HEK293 (cell line): ENCODE data around the gene SEMA3F.

Experiments
- BCL11A ChIP-seq: fragments of 450-650 bp; formaldehyde crosslinking; IDR thresholded peaks from 2 replicates; pipeline ENCODE4 v1.5.1; 2016; ENCODE audit warnings: low read depth, missing biosample characterization, missing genetic modification characterization
- GLIS1 ChIP-seq: fragments of 450-650 bp; formaldehyde crosslinking; IDR thresholded peaks from 2 replicates; pipeline ENCODE4 v1.5.1; 2016; ENCODE audit warnings: missing biosample characterization, missing genetic modification characterization
- GLIS2 ChIP-seq: fragments of 450-650 bp; formaldehyde crosslinking; IDR thresholded peaks from 2 replicates; pipeline ENCODE4 v1.5.1; 2016; ENCODE audit warnings: missing biosample characterization, missing genetic modification characterization
- SP7 ChIP-seq: fragments of 450-650 bp; formaldehyde crosslinking; IDR thresholded peaks from 2 replicates; pipeline ENCODE4 v1.5.1; 2016; ENCODE audit warnings: missing biosample characterization, missing genetic modification characterization
- ZBTB1 ChIP-seq: fragments of 450-650 bp; formaldehyde crosslinking; IDR thresholded peaks from 2 replicates; pipeline ENCODE4 v1.5.1; 2016; ENCODE audit warnings: missing biosample characterization, missing genetic modification characterization
- ZBTB10 ChIP-seq: fragments of 450-650 bp; formaldehyde crosslinking; IDR thresholded peaks from 2 replicates; pipeline ENCODE4 v1.5.1; 2016; ENCODE audit warnings: missing biosample characterization, missing genetic modification characterization
- ZBTB8A ChIP-seq: fragments of 450-650 bp; formaldehyde crosslinking; IDR thresholded peaks from 2 replicates; pipeline ENCODE4 v1.5.1; 2016; ENCODE audit warnings: missing biosample characterization, missing genetic modification characterization
- ZFHX2 ChIP-seq: fragments of 450-650 bp; formaldehyde crosslinking; conservative IDR thresholded peaks from 2 replicates; pipeline ENCODE4 v1.5.1; 2016; ENCODE audit warnings: missing biosample characterization, missing genetic modification characterization
- ZNF10 ChIP-seq: fragments of 450-650 bp; formaldehyde crosslinking; IDR thresholded peaks from 2 replicates; pipeline ENCODE4 v1.5.1; 2017; ENCODE audit warnings: missing biosample characterization, missing genetic modification characterization
- ZNF2 ChIP-seq: fragments of 450-650 bp; formaldehyde crosslinking; IDR thresholded peaks from 2 replicates; pipeline ENCODE4 v1.5.1; 2016; ENCODE audit warnings: missing biosample characterization, missing genetic modification characterization
- ZNF394 ChIP-seq: fragments of 450-650 bp; formaldehyde crosslinking; IDR thresholded peaks from 2 replicates; pipeline ENCODE4 v1.5.1; 2016; ENCODE audit warnings: missing biosample characterization, missing genetic modification characterization, mild to moderate bottlenecking, moderate library complexity, borderline replicate concordance
- ZNF501 ChIP-seq: fragments of 450-650 bp; formaldehyde crosslinking; IDR thresholded peaks from 2 replicates; pipeline ENCODE4 v1.5.1; 2016; ENCODE audit warnings: missing biosample characterization, missing genetic modification characterization
- ZNF548 ChIP-seq: fragments of 450-650 bp; formaldehyde crosslinking; IDR thresholded peaks from 2 replicates; pipeline ENCODE4 v1.5.1; 2016; ENCODE audit warnings: missing biosample characterization, missing genetic modification characterization
- ZNF571 ChIP-seq: fragments of 450-650 bp; formaldehyde crosslinking; IDR thresholded peaks from 2 replicates; pipeline ENCODE4 v1.5.0; 2017; ENCODE audit warnings: missing biosample characterization, missing genetic modification characterization
- ZNF629 ChIP-seq: fragments of 450-650 bp; formaldehyde crosslinking; IDR thresholded peaks from 2 replicates; pipeline ENCODE4 v1.5.1; 2017; ENCODE audit warnings: missing biosample characterization, missing genetic modification characterization
- ZNF843 ChIP-seq: fragments of 450-650 bp; formaldehyde crosslinking; IDR thresholded peaks from 2 replicates; pipeline ENCODE4 v1.5.1; 2016; ENCODE audit warnings: missing biosample characterization, missing genetic modification characterization
- ZSCAN16 ChIP-seq: fragments of 450-650 bp; formaldehyde crosslinking; IDR thresholded peaks from 2 replicates; pipeline ENCODE4 v1.5.1; 2016; ENCODE audit warnings: missing biosample characterization, missing genetic modification characterization
- TF ChIP-seq, protein P1 (sequence below): fragments of 450-650 bp; formaldehyde crosslinking; IDR thresholded peaks from 2 replicates; pipeline ENCODE4 v1.5.1; 2016; ENCODE audit warnings: missing biosample characterization, missing genetic modification characterization
- TF ChIP-seq, protein P2 (sequence below): fragments of 450-650 bp; formaldehyde crosslinking; IDR thresholded peaks from 2 replicates; pipeline ENCODE4 v1.5.1; 2017; ENCODE audit warnings: missing biosample characterization, missing genetic modification characterization
- TF ChIP-seq, protein P3 (sequence below): fragments of 450-650 bp; formaldehyde crosslinking; optimal IDR thresholded peaks from 2 replicates; pipeline ENCODE3; 2016; ENCODE audit warnings: missing biosample characterization, mild to moderate bottlenecking, missing genetic modification characterization
- TF ChIP-seq, protein P4 (sequence below): fragments of 450-650 bp; formaldehyde crosslinking; IDR thresholded peaks from 2 replicates; pipeline ENCODE4 v1.5.1; 2016; ENCODE audit warnings: missing biosample characterization, missing genetic modification characterization

Gene SEMA3F

GRCh38 chr3:50194128-50194902 is 39.2 kb downstream of the SEMA3F start (continued):
- TF ChIP-seq, protein P1, sequence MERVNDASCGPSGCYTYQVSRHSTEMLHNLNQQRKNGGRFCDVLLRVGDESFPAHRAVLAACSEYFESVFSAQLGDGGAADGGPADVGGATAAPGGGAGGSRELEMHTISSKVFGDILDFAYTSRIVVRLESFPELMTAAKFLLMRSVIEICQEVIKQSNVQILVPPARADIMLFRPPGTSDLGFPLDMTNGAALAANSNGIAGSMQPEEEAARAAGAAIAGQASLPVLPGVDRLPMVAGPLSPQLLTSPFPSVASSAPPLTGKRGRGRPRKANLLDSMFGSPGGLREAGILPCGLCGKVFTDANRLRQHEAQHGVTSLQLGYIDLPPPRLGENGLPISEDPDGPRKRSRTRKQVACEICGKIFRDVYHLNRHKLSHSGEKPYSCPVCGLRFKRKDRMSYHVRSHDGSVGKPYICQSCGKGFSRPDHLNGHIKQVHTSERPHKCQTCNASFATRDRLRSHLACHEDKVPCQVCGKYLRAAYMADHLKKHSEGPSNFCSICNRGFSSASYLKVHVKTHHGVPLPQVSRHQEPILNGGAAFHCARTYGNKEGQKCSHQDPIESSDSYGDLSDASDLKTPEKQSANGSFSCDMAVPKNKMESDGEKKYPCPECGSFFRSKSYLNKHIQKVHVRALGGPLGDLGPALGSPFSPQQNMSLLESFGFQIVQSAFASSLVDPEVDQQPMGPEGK (tag by site-specific recombination): 0 out of 2 replicates have a peak, but pooled peaks have one; percentile 30
- peak; percentile 59; the same call in 1 of the 2 replicates for TF ChIP-seq SP7 (tag by site-specific recombination)
- TF ChIP-seq ZFHX2 (tag by site-specific recombination): peak; percentile 89
- TF ChIP-seq ZBTB10 (tag by site-specific recombination): peak; percentile 63
- TF ChIP-seq, protein P2, sequence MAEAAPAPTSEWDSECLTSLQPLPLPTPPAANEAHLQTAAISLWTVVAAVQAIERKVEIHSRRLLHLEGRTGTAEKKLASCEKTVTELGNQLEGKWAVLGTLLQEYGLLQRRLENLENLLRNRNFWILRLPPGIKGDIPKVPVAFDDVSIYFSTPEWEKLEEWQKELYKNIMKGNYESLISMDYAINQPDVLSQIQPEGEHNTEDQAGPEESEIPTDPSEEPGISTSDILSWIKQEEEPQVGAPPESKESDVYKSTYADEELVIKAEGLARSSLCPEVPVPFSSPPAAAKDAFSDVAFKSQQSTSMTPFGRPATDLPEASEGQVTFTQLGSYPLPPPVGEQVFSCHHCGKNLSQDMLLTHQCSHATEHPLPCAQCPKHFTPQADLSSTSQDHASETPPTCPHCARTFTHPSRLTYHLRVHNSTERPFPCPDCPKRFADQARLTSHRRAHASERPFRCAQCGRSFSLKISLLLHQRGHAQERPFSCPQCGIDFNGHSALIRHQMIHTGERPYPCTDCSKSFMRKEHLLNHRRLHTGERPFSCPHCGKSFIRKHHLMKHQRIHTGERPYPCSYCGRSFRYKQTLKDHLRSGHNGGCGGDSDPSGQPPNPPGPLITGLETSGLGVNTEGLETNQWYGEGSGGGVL: peak; percentile 54
- TF ChIP-seq ZNF548 (tag by site-specific recombination): no peak
- TF ChIP-seq ZNF571 (tag by site-specific recombination): no peak
- TF ChIP-seq ZBTB1 (tag by site-specific recombination): 0 out of 2 replicates have a peak, but pooled peaks have one; percentile 29
- no peak for TF ChIP-seq ZNF394 (tag by site-specific recombination)
- TF ChIP-seq ZNF2 (tag by site-specific recombination): peak; percentile 79
- TF ChIP-seq, protein P3, sequence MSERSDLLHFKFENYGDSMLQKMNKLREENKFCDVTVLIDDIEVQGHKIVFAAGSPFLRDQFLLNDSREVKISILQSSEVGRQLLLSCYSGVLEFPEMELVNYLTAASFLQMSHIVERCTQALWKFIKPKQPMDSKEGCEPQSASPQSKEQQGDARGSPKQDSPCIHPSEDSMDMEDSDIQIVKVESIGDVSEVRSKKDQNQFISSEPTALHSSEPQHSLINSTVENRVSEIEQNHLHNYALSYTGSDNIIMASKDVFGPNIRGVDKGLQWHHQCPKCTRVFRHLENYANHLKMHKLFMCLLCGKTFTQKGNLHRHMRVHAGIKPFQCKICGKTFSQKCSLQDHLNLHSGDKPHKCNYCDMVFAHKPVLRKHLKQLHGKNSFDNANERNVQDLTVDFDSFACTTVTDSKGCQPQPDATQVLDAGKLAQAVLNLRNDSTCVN: peak; percentile 51
- peak; percentile 89 for TF ChIP-seq GLIS1 (tag by site-specific recombination)
- 0 out of 2 replicates have a peak, but pooled peaks have one; percentile 55 for TF ChIP-seq ZNF10
- peak; percentile 31; the same call in 1 of the 2 replicates for TF ChIP-seq BCL11A (tag by site-specific recombination)
- TF ChIP-seq GLIS2 (tag by site-specific recombination): peak; percentile 69
- 0 out of 2 replicates have a peak, but pooled peaks have one; percentile 11 for TF ChIP-seq ZNF843 (tag by site-specific recombination)
- TF ChIP-seq, protein P4, sequence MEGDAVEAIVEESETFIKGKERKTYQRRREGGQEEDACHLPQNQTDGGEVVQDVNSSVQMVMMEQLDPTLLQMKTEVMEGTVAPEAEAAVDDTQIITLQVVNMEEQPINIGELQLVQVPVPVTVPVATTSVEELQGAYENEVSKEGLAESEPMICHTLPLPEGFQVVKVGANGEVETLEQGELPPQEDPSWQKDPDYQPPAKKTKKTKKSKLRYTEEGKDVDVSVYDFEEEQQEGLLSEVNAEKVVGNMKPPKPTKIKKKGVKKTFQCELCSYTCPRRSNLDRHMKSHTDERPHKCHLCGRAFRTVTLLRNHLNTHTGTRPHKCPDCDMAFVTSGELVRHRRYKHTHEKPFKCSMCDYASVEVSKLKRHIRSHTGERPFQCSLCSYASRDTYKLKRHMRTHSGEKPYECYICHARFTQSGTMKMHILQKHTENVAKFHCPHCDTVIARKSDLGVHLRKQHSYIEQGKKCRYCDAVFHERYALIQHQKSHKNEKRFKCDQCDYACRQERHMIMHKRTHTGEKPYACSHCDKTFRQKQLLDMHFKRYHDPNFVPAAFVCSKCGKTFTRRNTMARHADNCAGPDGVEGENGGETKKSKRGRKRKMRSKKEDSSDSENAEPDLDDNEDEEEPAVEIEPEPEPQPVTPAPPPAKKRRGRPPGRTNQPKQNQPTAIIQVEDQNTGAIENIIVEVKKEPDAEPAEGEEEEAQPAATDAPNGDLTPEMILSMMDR (tag by site-specific recombination): peak; percentile 91
- TF ChIP-seq ZBTB8A (tag by site-specific recombination): 0 out of 2 replicates have a peak, but pooled peaks have one; percentile 26
- TF ChIP-seq ZSCAN16 (tag by site-specific recombination): no peak
- 0 out of 2 replicates have a peak, but pooled peaks have one; percentile 43 for TF ChIP-seq ZNF501 (tag by site-specific recombination)
- TF ChIP-seq ZNF629 (tag by site-specific recombination): 0 out of 2 replicates have a peak, but pooled peaks have one; percentile 63
